Central memory CD8-positive, alpha-beta T cell (primary cell): ENCODE measurements around the gene WDR20.
"Not testable (repeated sequence)": the region's sequence is repeated elsewhere in the genome, so short reads cannot be mapped to it uniquely, and the experiment has no call there.

Experiments
- ATAC-seq: fragments of 150-1000 bp; cut with Tn5 transposase; replicated peaks from 2 replicates; pipeline ENCODE4 v1.10.0; 2022; ENCODE audit warnings: mild to moderate bottlenecking, moderate FRiP score, moderate number of reproducible peaks; ENCODE audit not compliant: poor library complexity, severe bottlenecking; ENCODE audit errors: extremely low read depth
- DNase-seq, 2 donors: peaks; one replicate each; pipeline ENCODE4 v3.0.0; 2021; ENCODE audit warnings: low spot score in 2 of 2
- H3K27ac Mint-ChIP-seq: one replicate; pipeline ENCODE4 v1.8.0; 2022; ENCODE audit warnings: low read depth, mild to moderate bottlenecking, moderate library complexity, mixed read lengths
- H3K27me3 Mint-ChIP-seq: one replicate; pipeline ENCODE4 v1.8.0; 2022; ENCODE audit warnings: mixed read lengths
- H3K36me3 Mint-ChIP-seq: one replicate; pipeline ENCODE4 v1.8.0; 2022; ENCODE audit warnings: mild to moderate bottlenecking, moderate library complexity, mixed read lengths; ENCODE audit not compliant: insufficient read depth
- H3K4me1 Mint-ChIP-seq: one replicate; pipeline ENCODE4 v1.8.0; 2022; ENCODE audit warnings: mixed read lengths
- H3K4me3 Mint-ChIP-seq: one replicate; pipeline ENCODE4 v1.8.0; 2022; ENCODE audit warnings: mild to moderate bottlenecking, moderate library complexity, mixed read lengths
- H3K9me3 Mint-ChIP-seq: one replicate; pipeline ENCODE4 v1.8.0; 2022; ENCODE audit warnings: mixed read lengths

Gene WDR20

DNA sequence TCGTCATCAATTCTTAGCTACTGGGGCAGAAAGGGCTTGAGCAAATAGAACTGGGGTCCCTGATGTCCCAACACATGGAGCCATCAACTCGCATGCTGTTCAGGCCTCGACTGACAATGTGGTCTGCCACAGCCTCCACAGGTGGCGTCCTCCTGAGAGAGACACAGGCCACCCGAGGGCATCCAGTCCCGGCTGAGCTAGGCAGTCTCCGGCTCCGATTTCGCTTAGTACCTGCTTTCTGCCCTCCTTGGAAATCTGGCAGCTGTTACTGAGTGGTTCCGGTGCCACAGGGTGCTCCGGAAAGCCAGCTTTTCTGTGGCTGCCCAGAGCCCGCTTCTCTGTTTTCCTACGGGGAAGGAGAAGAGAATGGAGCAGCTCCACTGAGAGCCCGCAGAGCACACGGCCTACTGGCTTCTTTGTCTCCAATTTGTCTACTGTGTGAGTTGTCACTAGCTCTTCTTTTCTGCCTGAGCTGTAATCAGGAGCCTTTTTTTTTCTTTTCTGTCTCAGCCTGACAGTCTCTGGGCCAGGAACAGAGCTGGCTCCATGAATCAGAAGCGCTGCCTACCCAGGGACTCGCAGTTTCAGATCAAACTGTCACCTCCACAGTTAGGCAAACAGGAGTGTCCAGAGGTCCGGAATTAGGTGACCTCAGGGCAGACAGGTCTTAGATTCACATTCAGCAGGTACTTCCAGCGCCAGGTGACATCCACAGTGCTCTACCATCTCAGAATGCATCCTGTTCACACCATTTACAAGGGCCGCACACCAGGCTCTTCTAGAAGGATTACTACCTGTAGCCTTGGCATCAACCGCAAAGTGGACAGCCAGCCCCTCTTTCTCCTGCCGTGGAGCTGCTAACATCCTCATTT lies 92.0 kb downstream of the WDR20 start:
- DNase-seq (no peak), ATAC-seq (no peak)
- Mint-ChIP-seq H3K4me1 (no peaks in the 10 kb centered on the region), H3K4me3 (no peak overlapping the region), H3K36me3 (no peaks in the 10 kb centered on the region), H3K27me3 (no peaks in the 10 kb centered on the region), H3K9me3 (no peaks in the 10 kb centered on the region), H3K27ac (no peak overlapping the region)

GRCh38 chr14:102232348-102232625 lies 92.6 kb downstream of the WDR20 start:
- H3K4me3 Mint-ChIP-seq: no peak overlapping the region
- H3K4me1 Mint-ChIP-seq: no peaks in the 10 kb centered on the region
- H3K27me3 Mint-ChIP-seq: no peaks in the 10 kb centered on the region
- ATAC-seq (no peak), DNase-seq (no peak)
- H3K36me3 Mint-ChIP-seq: no peaks in the 10 kb centered on the region
- H3K27ac Mint-ChIP-seq: no peak overlapping the region
- H3K9me3 Mint-ChIP-seq: no peaks in the 10 kb centered on the region

- Mint-ChIP-seq H3K4me1 (no peaks in the 10 kb centered on the region), H3K36me3 (no peaks in the 10 kb centered on the region), H3K4me3 (no peak overlapping the region), H3K27me3 (no peaks in the 10 kb centered on the region), H3K27ac (no peak overlapping the region), H3K9me3 (no peaks in the 10 kb centered on the region)
- DNase-seq: no peak
- ATAC-seq: no peak
These were observed 93.4 kb downstream of the WDR20 start for GRCh38 chr14:102233081-102233480.

GRCh38 chr14:102234331-102235264 lies 94.9 kb downstream of the WDR20 start:
- Mint-ChIP-seq H3K9me3 (no peaks in the 10 kb centered on the region), H3K36me3 (no peaks in the 10 kb centered on the region), H3K27ac (no peak overlapping the region), H3K4me1 (no peaks in the 10 kb centered on the region), H3K4me3 (no peak overlapping the region), H3K27me3 (no peaks in the 10 kb centered on the region)
- ATAC-seq (no peak), DNase-seq (no peak)

DNA sequence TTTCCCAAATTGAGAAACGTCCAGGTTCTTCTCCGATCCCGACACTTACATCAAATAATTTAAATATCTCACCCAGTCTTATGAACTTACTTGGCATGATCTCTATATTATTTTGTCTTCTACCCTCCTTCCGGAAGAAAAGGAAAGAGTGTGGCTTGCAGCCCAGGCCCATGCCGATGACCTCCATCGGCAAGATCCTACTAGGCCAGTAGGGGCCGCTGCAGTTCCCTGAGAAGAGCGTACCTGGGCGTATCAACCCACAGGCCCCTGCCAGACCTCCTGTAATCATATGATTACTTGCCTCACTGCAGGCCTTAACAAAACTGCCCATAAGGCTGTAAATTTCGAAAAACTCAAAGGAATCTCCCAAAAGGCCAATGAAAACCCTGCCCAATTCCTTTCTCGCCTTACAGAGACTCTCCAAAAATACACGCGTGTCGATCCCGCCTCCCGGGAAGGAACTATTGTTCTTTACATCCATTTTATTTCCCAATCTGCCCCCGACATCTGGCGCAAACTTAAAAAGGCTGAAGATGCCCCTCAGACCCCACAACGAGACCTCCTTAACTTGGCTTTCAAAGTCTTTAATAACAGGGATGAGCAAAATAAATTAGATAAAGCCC lies 95.7 kb downstream of the WDR20 start:
- Mint-ChIP-seq H3K27me3 (no peaks in the 10 kb centered on the region), H3K27ac (no peak overlapping the region), H3K4me3 (no peak overlapping the region), H3K36me3 (no peaks in the 10 kb centered on the region), H3K9me3 (no peaks in the 10 kb centered on the region), H3K4me1 (no peaks in the 10 kb centered on the region)
- ATAC-seq (peak; percentile 70), DNase-seq (peak; percentile 51 to 54)

DNA sequence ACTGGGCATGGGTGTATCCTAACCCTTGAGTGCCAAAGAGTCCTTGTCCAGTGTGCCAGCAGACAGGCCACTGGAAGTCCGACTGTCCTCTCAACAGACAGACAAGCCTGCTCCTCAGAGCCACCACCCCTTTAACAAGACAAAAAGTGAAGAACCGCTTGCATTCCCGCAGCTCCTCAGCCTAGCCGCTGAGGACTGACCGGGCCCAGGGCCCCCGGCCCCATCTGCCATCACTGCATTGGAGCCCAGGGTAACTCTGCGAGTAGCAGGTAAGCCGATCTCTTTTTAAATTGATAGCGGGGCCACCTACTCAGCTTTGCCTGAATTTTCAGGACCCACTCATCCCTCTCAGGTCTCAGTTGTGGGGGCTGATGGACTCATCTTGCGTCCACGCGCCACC lies 96.3 kb downstream of the WDR20 start:
- no peak for ATAC-seq
- Mint-ChIP-seq H3K36me3 (no peaks in the 10 kb centered on the region), H3K9me3 (no peaks in the 10 kb centered on the region), H3K27me3 (no peaks in the 10 kb centered on the region), H3K27ac (no peak overlapping the region), H3K4me3 (no peak overlapping the region), H3K4me1 (no peaks in the 10 kb centered on the region)
- DNase-seq: no peak

- Mint-ChIP-seq H3K4me3 (no peak overlapping the region), H3K27ac (no peak overlapping the region), H3K36me3 (no peaks in the 10 kb centered on the region), H3K4me1 (no peaks in the 10 kb centered on the region), H3K27me3 (no peaks in the 10 kb centered on the region), H3K9me3 (no peaks in the 10 kb centered on the region)
- ATAC-seq (no peak), DNase-seq (no peak)
These were observed 98.4 kb downstream of the WDR20 start for GRCh38 chr14:102238131-102238530.

DNA sequence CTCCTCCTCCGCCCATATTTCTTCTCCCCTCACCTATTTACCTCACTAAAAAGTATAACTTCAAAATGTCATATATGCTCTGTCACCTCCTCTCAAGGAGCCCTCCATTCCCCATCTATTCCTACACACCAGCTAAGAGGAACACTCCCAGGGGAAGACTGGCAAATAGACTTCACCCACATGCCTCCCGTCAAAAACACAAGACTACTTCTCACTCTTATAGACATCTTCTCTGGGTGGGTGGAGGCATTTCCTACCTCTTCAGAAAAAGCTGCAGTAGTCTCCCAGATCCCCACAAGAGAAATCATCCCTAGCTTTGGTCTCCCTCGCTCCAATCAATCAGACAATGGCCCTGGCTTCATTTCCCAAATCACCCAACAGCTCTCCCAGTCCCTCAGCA lies 99.1 kb downstream of the WDR20 start:
- Mint-ChIP-seq H3K4me3 (no peak overlapping the region), H3K36me3 (no peaks in the 10 kb centered on the region), H3K27me3 (no peaks in the 10 kb centered on the region), H3K4me1 (no peaks in the 10 kb centered on the region), H3K27ac (no peak overlapping the region), H3K9me3 (no peaks in the 10 kb centered on the region)
- no peak for DNase-seq
- no peak for ATAC-seq

DNA sequence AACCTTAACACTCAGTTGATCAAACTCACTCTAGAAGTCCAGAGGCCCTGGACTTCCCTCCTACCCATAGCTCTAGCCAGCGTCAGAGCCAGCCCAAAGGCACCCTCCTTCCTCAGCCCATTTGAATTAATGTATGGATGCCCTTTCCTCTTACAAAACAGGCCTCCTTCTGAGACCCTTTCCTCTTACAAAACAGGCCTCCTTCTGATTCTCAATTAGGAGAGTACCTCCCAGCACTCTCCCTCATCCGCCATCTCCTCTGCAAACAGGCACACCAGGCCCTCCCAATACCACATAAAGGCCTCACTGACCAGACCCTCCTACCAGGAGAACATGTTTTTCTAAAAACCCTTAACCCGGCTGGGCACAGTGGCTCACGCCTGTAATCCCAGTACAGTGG lies 99.5 kb downstream of the WDR20 start:
- no peak for DNase-seq
- ATAC-seq: no peak
- no peaks in the 10 kb centered on the region for H3K27me3 Mint-ChIP-seq
- no peaks in the 10 kb centered on the region for H3K4me1 Mint-ChIP-seq
- H3K27ac Mint-ChIP-seq: no peak overlapping the region
- no peak overlapping the region for H3K4me3 Mint-ChIP-seq
- no peaks in the 10 kb centered on the region for H3K9me3 Mint-ChIP-seq
- no peaks in the 10 kb centered on the region for H3K36me3 Mint-ChIP-seq

DNA sequence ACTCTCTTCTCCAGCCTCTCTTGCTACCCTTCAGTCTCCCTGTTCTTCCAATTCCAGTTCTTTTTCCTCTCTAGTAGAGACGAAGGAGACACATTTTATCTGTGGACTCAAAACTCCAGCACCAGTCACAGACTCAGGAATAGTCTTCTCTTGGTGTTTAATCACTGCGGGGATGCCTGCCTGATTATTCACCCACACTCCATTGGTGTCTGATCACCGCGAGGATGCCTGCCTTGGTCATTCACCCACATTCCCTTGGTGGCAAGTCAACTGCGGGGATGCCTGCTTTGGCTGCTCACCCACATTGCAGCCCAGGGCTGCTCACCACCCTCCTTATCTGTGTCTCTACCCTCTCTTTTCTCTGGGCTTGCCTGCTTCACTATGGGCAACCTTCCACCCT lies 100.8 kb downstream of the WDR20 start:
- H3K9me3 Mint-ChIP-seq, H3K4me1 Mint-ChIP-seq, DNase-seq, H3K36me3 Mint-ChIP-seq, H3K4me3 Mint-ChIP-seq, H3K27ac Mint-ChIP-seq, ATAC-seq, H3K27me3 Mint-ChIP-seq: not testable (repeated sequence)

- Mint-ChIP-seq H3K4me3 (no peak overlapping the region), H3K9me3 (no peaks in the 10 kb centered on the region), H3K4me1 (no peaks in the 10 kb centered on the region), H3K27me3 (no peaks in the 10 kb centered on the region), H3K27ac (no peak overlapping the region), H3K36me3 (no peaks in the 10 kb centered on the region)
- ATAC-seq (no peak), DNase-seq (no peak)
These were observed 101.5 kb downstream of the WDR20 start for GRCh38 chr14:102241147-102241546.

GRCh38 chr14:102243795-102244194 lies 104.1 kb downstream of the WDR20 start:
- not testable (repeated sequence) for H3K27ac Mint-ChIP-seq, H3K4me1 Mint-ChIP-seq, H3K4me3 Mint-ChIP-seq, H3K36me3 Mint-ChIP-seq, H3K9me3 Mint-ChIP-seq, H3K27me3 Mint-ChIP-seq, DNase-seq, ATAC-seq

DNA sequence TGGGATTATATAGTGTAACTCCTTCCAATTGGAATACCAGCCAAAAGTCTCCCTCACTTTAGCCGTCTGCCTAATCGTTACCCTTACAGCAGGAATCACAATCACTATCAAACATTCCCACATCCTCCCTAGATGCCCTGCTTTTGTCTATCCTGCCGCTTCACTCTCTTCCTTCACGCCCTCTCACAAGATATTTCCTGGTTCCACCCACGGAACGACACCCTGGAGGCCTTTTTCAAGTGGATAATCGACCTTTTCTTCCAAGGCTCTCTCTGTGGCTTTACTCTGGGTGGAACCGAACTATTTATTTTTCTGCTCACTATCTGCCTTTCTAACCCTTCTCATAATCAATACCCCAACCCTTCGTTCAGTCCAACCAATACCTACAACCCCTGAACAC lies 106.4 kb downstream of the WDR20 start:
- DNase-seq (no peak), ATAC-seq (no peak)
- H3K4me3 Mint-ChIP-seq: no peak overlapping the region
- no peak overlapping the region for H3K27ac Mint-ChIP-seq
- no peaks in the 10 kb centered on the region for H3K9me3 Mint-ChIP-seq
- no peaks in the 10 kb centered on the region for H3K36me3 Mint-ChIP-seq
- H3K27me3 Mint-ChIP-seq: no peaks in the 10 kb centered on the region
- H3K4me1 Mint-ChIP-seq: no peaks in the 10 kb centered on the region
